ENCODE measurements around the gene NACA2.

The NACA2 gene

DNA sequence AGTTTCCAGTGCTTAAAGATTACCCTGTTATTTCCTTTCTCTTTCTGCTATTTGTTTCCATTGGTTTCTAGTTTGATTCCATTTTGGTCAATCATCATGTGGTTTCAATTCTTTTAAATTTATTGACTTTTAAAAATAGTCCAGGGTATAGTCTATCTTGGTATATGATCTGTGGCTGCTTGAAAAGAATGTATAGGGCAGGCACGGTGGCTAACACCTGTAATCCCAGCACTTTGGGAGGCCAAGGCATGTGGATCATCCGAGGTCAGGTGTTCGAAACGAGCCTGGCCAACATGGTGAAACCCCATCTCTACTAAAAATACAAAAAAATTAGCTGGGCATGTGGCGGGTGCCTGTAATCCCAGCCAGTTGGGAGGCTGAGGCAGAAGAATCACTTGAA lies 34.5 kb upstream of the NACA2 start:
- no peaks in the 10 kb centered on the region for H3K27me3 ChIP-seq (ENCODE audit: insufficient read depth, low read depth, severe bottlenecking)
- no peak for DNase-seq
- H3K36me3 ChIP-seq = no peaks in the 10 kb centered on the region
- H3K27ac ChIP-seq = no peak overlapping the region
- H3K4me3 ChIP-seq (ENCODE audit: low read depth, low read length) = no peak overlapping the region
- TF ChIP-seq, protein P1, sequence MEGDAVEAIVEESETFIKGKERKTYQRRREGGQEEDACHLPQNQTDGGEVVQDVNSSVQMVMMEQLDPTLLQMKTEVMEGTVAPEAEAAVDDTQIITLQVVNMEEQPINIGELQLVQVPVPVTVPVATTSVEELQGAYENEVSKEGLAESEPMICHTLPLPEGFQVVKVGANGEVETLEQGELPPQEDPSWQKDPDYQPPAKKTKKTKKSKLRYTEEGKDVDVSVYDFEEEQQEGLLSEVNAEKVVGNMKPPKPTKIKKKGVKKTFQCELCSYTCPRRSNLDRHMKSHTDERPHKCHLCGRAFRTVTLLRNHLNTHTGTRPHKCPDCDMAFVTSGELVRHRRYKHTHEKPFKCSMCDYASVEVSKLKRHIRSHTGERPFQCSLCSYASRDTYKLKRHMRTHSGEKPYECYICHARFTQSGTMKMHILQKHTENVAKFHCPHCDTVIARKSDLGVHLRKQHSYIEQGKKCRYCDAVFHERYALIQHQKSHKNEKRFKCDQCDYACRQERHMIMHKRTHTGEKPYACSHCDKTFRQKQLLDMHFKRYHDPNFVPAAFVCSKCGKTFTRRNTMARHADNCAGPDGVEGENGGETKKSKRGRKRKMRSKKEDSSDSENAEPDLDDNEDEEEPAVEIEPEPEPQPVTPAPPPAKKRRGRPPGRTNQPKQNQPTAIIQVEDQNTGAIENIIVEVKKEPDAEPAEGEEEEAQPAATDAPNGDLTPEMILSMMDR (IDR thresholded peaks at IDR 0.05; ENCODE audit: low read depth, low read length) = no peak
- H3K9me3 ChIP-seq (ENCODE audit: severe bottlenecking) = peaks cover 3% of the 10 kb centered on the region

DNA sequence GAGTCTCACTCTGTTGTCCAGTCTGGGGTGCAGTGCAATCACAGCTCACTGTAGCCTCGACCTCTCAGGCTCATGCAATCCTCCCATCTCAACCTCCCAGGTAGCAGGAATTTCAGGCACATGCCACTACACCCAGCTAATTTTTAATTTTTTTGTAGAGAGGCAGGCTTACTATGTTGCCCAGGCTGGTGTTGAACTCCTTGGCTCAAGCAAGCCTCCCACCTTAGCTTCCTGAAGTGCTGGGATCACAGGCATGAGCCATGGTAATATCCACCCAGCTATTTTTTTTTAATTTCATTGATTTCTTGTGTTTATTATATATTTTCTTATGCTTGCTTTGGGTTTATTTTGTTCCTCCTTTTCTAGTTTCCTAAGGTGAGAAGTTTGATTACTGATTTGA lies 33.9 kb upstream of the NACA2 start:
- Histone ChIP-seq H3K36me3 (no peaks in the 10 kb centered on the region), H3K9me3 (ENCODE audit: severe bottlenecking) (peaks cover 5% of the 10 kb centered on the region), H3K27ac (no peak overlapping the region), H3K27me3 (ENCODE audit: insufficient read depth, low read depth, severe bottlenecking) (no peaks in the 10 kb centered on the region), H3K4me3 (ENCODE audit: low read depth, low read length) (no peak overlapping the region)
- DNase-seq = no peak
- TF ChIP-seq, protein P1 (IDR thresholded peaks at IDR 0.05; ENCODE audit: low read depth, low read length) = no peak

DNA sequence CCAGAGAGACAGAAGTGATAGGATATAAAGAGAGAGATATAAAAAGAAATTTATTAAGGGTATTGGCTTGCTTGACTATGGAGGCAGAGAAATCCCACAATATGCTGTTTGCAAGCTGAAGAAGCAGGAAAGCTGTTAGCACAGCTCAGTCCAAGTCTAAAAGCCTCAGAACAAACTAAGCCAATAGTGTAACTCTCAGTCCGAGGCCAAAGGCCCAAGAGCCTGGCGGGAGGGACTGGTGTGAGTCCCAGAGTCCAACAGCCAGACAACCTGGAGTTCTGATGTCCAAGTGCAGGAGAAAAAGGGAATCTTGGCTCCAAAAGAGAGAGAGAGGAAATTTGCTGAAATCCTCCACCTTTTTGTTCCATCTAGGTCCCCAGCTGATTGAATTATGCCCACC lies 30.3 kb upstream of the NACA2 start:
- H3K4me3 ChIP-seq (ENCODE audit: low read depth, low read length) = no peak overlapping the region
- no peaks in the 10 kb centered on the region for H3K27me3 ChIP-seq (ENCODE audit: insufficient read depth, low read depth, severe bottlenecking)
- peaks cover 14% of the 10 kb centered on the region for H3K9me3 ChIP-seq (ENCODE audit: severe bottlenecking)
- no peaks in the 10 kb centered on the region for H3K36me3 ChIP-seq
- no peak for DNase-seq
- TF ChIP-seq, protein P1 (IDR thresholded peaks at IDR 0.05; ENCODE audit: low read depth, low read length) = no peak
- no peak overlapping the region for H3K27ac ChIP-seq

DNA sequence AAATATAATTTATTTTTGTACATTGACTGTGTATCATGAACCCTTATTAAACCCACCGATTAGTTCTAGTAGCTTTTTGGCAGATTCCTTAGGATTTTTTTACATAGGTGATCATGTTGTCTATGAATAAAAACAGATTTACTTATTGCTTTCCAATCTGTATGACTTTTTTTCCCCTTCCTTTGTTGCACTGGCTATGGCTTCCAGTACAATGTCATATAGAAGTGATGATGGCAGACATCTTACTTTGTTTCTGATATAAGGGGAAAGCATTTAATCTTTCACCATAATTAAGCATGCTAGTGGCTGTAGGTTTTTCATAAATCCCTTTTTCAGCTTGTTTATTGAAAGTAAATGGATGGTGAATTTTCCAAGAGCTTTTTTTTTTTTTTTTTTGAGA lies 28.9 kb upstream of the NACA2 start:
- no peak for DNase-seq
- H3K36me3 ChIP-seq = no peaks in the 10 kb centered on the region
- H3K4me3 ChIP-seq (ENCODE audit: low read depth, low read length) = no peak overlapping the region
- H3K9me3 ChIP-seq (ENCODE audit: severe bottlenecking) = peaks cover 14% of the 10 kb centered on the region
- H3K27ac ChIP-seq = no peak overlapping the region
- TF ChIP-seq, protein P1 (IDR thresholded peaks at IDR 0.05; ENCODE audit: low read depth, low read length) = no peak
- H3K27me3 ChIP-seq (ENCODE audit: insufficient read depth, low read depth, severe bottlenecking) = no peaks in the 10 kb centered on the region

DNA sequence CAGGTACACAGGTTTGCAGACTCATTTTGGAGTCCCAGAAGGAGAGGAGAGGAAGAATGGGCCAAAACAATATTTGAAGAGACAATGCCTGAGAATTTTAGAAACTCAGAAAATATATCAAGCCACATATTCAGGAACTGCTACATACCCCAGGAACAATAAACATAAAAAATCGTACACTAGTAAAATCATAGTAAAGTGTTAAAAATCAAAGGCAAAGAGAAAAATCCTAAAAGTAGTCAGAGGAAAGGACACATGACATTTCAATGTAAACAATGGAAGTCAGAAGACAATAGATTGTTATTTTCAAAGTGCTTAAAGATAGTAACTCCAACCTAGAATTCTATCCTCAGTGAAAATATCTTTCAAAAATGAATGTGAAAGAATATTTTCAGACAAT lies 28.5 kb upstream of the NACA2 start:
- H3K27ac ChIP-seq = no peak overlapping the region
- H3K9me3 ChIP-seq (ENCODE audit: severe bottlenecking) = peaks cover 14% of the 10 kb centered on the region
- H3K4me3 ChIP-seq (ENCODE audit: low read depth, low read length) = no peak overlapping the region
- no peak for DNase-seq
- no peaks in the 10 kb centered on the region for H3K27me3 ChIP-seq (ENCODE audit: insufficient read depth, low read depth, severe bottlenecking)
- TF ChIP-seq, protein P1 (IDR thresholded peaks at IDR 0.05; ENCODE audit: low read depth, low read length) = no peak
- H3K36me3 ChIP-seq = no peaks in the 10 kb centered on the region

DNA sequence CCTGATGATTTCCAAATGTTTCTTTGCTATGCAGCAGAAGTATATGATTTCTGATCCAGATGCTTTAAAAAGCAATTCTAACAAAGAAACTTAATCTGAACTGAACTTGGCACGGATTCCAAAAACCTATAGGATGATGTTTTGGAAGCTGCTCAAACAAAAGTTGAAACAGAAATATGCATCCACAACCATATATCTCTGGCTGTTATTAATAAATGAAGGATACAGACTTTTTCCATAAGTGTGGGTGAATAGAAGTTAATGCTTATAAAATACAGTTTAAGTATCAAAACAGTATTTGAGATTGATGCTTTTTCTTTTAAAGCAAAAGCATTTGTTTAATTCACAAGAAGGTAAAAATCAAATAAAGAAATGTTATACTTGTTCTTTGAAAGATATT lies 27.9 kb upstream of the NACA2 start:
- no peak overlapping the region for H3K4me3 ChIP-seq (ENCODE audit: low read depth, low read length)
- H3K36me3 ChIP-seq = no peaks in the 10 kb centered on the region
- TF ChIP-seq, protein P1 (IDR thresholded peaks at IDR 0.05; ENCODE audit: low read depth, low read length) = no peak
- DNase-seq = no peak
- H3K27me3 ChIP-seq (ENCODE audit: insufficient read depth, low read depth, severe bottlenecking) = no peaks in the 10 kb centered on the region
- no peak overlapping the region for H3K27ac ChIP-seq
- peaks cover 14% of the 10 kb centered on the region for H3K9me3 ChIP-seq (ENCODE audit: severe bottlenecking)
